Body of pancreas (tissue), 4 donors: ENCODE data around the gene NUP205.

Experiments used
- POLR2A ChIP-seq, 3 donors: fragments of 450-650 bp; IDR thresholded peaks; one replicate each; pipeline ENCODE4 v1.6.1; 2016; ENCODE audit warnings: antibody characterized with exemption in 3 of 3, mild to moderate bottlenecking in 2 of 3
- TF ChIP-seq, protein P1 (sequence below), 7 experiments: fragments of 450-650 bp in 4 of 7; fragments of 200-600 bp in 3 of 7; sonication (generic) in 3 of 7; IDR thresholded peaks; one replicate each; pipeline ENCODE4 v1.5.1; 2016 to 2019; ENCODE audit warnings: antibody characterized with exemption in 7 of 7

DNA sequence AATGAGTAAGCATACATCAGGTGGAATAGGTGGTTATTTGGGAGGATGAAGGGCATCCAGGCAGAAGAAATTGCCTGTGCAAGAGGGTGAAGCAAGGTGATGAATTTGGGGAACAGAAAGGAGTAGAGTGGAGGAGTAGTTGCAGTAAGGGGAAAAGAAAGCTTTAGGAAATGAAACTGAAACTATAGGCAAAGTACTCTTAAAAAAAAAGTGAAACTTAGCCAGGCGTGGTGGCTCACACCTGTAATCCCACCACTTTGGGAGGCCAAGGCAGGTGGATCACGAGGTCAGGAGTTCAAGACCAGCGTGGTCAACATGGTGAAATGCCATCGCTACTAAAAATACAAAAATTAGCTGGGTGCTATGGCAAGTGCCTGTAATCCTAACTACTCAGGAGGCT, 17.6 kb downstream of the NUP205 start:
- TF ChIP-seq, protein P1, sequence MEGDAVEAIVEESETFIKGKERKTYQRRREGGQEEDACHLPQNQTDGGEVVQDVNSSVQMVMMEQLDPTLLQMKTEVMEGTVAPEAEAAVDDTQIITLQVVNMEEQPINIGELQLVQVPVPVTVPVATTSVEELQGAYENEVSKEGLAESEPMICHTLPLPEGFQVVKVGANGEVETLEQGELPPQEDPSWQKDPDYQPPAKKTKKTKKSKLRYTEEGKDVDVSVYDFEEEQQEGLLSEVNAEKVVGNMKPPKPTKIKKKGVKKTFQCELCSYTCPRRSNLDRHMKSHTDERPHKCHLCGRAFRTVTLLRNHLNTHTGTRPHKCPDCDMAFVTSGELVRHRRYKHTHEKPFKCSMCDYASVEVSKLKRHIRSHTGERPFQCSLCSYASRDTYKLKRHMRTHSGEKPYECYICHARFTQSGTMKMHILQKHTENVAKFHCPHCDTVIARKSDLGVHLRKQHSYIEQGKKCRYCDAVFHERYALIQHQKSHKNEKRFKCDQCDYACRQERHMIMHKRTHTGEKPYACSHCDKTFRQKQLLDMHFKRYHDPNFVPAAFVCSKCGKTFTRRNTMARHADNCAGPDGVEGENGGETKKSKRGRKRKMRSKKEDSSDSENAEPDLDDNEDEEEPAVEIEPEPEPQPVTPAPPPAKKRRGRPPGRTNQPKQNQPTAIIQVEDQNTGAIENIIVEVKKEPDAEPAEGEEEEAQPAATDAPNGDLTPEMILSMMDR (IDR thresholded peaks at IDR 0.05): no peak
- TF ChIP-seq POLR2A (IDR thresholded peaks at IDR 0.05): no peak
